Measurements from ENCODE around the gene SEMA4D.

The SEMA4D gene

GRCh38 chr9:89442981-89443814 is 54.7 kb downstream of the SEMA4D start:
- no peak for DNase-seq

GRCh38 chr9:89442501-89442978 is 55.4 kb downstream of the SEMA4D start:
- no peak for DNase-seq

GRCh38 chr9:89441986-89442385 is 55.9 kb downstream of the SEMA4D start:
- no peak for DNase-seq

DNA sequence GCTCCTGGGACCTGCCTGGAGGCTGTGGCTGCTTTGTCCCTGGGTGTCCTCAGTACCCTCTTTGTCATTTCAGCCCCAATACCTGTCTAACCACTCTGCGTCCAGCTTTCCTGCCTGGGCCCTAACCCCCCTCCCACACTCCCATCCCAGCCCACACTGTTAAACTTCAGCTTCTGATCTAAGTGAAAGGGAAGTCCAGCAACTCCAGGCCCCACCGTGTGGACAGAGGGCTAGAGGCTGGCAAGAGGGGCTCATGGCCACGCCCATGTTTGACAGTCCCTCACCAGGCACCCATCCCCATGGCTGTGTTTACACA is 56.3 kb downstream of the SEMA4D start:
- DNase-seq, result no peak

- DNase-seq, result no peak
These were observed 56.8 kb downstream of the SEMA4D start for GRCh38 chr9:89440951-89441654.

DNA sequence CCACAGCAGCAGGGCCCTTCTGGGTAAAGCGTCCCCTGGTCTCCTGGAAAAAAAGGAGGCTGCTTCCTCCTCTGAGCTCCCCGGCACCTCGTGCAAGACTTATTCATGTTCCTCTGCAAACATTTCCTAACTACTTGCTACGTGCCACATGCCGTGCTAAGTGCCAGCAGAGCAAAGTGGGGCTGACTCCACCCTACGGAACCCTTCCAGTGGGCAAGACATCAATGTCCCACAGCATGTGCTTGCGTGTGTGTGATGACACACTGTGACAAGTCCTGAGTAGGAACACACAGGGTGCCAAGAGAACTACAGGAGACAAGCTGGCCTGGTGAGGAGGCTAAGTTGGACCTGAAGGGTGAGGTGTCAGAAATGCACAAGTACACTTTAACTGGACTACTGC is 57.4 kb downstream of the SEMA4D start:
- no peak for DNase-seq

DNA sequence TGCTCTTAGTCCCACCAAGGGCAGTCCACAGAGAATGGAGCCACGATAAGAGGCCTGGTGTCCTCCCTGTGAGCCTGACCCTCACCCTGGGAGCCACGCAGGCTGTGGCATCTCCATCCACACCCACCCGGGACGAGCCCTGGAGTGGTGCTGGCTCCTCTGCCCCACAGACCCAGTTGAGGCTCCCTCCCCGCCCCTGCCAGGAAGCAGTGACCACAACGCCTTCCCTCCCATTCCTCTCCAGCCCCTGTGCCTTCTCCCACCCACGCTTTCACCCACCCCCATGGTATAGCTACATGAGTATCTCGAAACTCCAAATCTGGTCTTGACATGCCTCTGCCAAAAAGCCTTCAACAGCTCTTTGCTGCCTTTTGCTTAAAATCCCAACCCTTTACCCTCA is 57.9 kb downstream of the SEMA4D start:
- DNase-seq, result no peak

DNA sequence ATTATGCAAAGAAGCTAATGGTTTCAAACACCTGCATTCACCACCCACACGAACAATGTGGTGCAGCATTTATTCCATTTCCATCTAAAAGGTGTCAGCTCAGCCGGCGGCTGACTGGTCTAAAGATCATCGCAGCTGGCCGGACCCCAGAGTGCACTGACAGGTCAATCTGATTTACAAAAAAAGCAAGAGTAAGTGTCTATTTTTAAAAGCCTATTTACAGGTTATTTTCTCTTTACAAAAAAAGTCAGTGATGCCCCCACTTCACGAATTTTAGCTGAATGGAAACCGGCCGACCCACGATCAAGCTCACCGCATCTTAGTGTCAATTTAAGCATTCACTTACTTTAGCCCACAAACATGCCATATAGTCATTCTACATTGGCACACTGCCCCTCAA is 58.3 kb downstream of the SEMA4D start:
- DNase-seq, result no peak

- DNase-seq, result no peak
These were observed 59.7 kb downstream of the SEMA4D start for GRCh38 chr9:89438194-89438593.

DNA sequence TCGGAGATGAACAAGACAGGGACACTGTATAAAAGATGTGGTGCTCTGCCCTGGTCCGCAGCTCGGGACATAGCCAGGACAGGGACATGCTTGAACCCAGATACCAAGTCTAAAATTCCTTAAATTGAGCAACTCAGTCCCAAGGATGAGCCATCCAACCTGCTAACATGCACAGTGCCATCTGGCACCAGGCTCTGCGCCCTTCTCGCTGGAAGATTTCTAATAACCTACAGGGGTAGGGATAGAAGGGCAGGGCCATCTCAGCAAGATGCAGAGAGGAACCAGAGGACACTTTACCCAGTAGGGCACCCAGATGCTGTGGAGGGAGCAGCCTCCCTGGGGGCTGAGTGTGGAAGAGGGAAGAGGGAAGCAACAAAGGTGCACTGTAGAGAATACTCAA is 60.1 kb downstream of the SEMA4D start:
- no peak for DNase-seq

GRCh38 chr9:89436963-89437625 is 60.8 kb downstream of the SEMA4D start:
- DNase-seq, result no peak

- DNase-seq, result no peak
These were observed 61.6 kb downstream of the SEMA4D start for GRCh38 chr9:89436326-89436725.

GRCh38 chr9:89435071-89435823 is 62.7 kb downstream of the SEMA4D start:
- no peak for DNase-seq

DNA sequence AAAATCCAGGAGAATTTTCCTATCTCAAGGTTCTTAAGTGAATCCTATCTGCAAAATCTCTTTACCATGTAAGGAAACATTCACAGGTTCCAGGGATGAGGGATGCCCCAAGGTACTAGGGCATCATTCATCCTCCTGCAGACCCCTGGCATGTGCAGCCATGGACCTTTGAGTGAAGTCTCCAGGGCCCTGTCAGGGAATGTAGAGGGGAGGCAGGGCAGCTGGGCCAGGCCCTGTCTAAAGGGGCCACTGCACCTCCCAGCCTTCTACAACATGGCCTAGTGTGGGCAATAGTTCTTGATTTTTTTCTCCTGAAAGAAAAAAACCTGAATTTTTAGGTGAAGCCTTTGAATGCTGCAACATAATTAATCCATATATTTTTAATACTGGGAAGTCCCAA is 63.3 kb downstream of the SEMA4D start:
- no peak for DNase-seq

DNA sequence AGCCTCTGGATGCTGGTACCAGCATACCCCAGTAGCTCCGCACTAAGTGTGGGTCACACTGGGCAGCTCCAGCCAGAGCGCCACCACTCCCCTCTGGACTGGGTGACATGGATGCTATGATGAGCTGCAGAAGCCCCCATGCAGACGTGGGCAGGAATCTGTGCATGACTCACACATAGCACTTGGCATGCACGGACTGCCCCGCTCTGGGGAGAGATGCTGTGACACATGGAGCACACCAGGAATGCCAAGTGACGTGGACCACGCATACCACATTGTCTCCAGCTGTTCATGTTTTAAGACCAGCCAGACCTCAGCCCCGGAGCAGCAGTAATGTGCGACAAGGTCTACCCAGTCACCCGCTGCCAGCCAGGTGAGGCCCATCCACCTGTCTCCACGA is 64.1 kb downstream of the SEMA4D start:
- no peak for DNase-seq

GRCh38 chr9:89432986-89433530 is 64.9 kb downstream of the SEMA4D start:
- no peak for DNase-seq

- DNase-seq, result peak; percentile 12 to 37
These were observed 65.8 kb downstream of the SEMA4D start for GRCh38 chr9:89431930-89432725.

GRCh38 chr9:89430995-89431394 is 66.9 kb downstream of the SEMA4D start:
- no peak for DNase-seq

- no peak for DNase-seq
These were observed 68.7 kb downstream of the SEMA4D start for GRCh38 chr9:89428901-89429890.

GRCh38 chr9:89428222-89428761 is 69.6 kb downstream of the SEMA4D start:
- no peak for DNase-seq
